Kidney tubule cell (primary cell): ENCODE measurements around the gene TYW1.
A peak's percentile ranks its signal among the peaks of the same experiment; 100 is the strongest.
"Not testable (repeated sequence)": the region's sequence is repeated elsewhere in the genome, so short reads cannot be mapped to it uniquely, and the experiment has no call there.

Experiments used
- DNase-seq: peaks from one replicate; pipeline ENCODE4 v3.0.0-alpha.2; 2018; ENCODE audit warnings: low spot score

Gene TYW1

DNA sequence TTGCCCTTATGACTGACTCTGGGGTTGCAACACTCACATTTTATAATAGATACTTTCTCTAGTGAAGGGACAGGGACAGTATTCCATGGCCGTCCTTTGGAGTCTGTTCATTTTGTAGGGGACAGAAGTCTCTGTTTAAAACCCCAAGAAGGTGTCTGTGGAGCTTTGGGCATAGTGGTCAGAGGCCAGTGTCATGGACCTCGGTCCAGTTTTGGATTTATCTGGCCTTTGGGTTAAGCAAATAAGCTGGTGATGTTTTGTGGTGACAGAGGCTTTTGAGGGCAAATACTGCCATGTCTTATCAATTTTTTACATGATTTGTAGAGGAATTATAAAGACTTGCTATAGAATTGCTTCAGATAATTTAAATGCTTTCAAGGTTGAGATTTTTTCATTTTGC is 50.2 kb downstream of the TYW1 start:
- not testable (repeated sequence) for DNase-seq

DNA sequence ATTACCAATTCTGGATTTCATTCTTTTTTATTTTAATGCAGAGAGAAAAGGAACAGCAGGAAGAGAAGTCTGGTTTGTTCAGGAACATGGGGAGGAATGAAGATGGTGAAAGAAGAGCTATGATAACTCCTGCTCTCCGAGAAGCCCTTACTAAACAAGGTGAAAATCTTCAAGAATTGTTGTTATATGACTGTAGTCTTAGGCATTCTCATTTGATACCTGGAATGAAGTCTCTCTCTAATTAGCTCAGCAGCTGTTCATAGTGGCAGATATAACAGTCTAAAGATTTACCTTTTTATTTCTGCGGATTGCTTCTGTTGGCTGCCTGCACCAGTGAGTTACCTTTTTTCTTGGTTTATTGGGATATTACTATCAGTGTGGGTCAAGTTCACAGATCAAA is 53.3 kb downstream of the TYW1 start:
- not testable (repeated sequence) for DNase-seq

GRCh38 chr7:67052161-67052560 is 55.5 kb downstream of the TYW1 start:
- not testable (repeated sequence) for DNase-seq

- no peak for DNase-seq
Observed at GRCh38 chr7:67056683-67057082, 60.0 kb downstream of the TYW1 start.

- not testable (repeated sequence) for DNase-seq
Observed at GRCh38 chr7:67061321-67061720, 64.7 kb downstream of the TYW1 start.

DNA sequence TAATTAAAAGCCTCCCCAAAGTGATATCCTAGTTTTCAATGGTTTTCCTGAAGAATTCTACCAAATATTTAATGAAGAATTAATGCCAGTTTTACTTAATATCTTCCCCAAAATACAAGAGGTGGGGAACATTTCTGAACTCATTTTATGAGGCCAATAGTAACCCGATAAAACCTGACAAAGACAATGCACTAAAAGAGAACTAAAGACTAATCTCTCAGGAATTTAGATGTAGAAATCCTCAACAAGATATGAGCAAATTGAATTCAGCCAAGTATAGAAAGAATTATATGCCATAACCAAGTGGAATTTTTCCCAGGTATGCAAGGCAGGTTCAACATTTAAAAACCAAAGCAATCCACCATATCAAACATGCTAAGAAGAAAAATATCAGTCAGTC is 66.2 kb downstream of the TYW1 start:
- peak; percentile 15 for DNase-seq

GRCh38 chr7:67066950-67067622 is 70.5 kb downstream of the TYW1 start:
- peak; percentile 49 for DNase-seq

- not testable (repeated sequence) for DNase-seq
Observed at GRCh38 chr7:67076120-67076519, 79.5 kb downstream of the TYW1 start.

DNA sequence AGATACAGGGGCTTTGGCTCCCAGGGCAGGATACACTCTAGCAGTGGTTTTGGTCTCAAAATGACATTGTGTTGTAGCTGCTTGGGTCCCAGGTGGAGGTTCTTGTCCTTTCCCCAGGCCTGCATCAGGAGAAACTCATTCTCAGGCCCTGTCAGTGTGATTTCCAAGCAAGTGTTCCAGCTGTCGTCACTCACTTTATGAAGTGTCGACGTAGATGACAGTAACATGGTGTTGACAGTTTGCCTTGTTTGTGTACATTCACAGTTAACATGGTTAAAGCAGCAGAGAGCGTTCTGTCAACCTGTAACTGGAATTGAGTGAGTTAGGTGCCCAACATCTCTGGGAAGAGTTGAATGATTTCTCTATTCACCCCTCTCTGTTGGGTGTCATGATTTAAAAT is 86.2 kb downstream of the TYW1 start:
- DNase-seq: not testable (repeated sequence)

DNA sequence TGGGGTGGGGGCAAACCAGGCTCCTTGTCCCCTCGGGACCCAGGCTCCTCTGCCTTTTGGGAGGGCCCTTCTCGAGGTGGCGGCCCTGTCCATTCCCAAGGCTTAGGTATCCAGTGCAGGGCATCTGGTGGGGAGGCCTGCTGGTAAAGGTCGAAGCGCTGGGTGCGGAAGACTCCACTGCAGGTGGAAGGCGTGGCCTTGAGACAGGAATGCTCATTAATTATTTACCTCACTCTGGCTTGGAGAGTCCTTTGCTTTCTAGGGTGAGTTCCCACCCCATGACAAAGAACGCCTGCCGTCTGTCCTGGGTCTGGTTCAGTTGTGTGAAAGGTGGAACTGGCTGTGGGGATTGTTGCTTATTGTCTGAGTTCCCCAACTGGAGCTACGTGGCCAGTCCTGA is 92.6 kb downstream of the TYW1 start:
- peak; percentile 47 for DNase-seq

- DNase-seq: not testable (repeated sequence)
Observed at GRCh38 chr7:67091053-67091452, 94.4 kb downstream of the TYW1 start.

DNA sequence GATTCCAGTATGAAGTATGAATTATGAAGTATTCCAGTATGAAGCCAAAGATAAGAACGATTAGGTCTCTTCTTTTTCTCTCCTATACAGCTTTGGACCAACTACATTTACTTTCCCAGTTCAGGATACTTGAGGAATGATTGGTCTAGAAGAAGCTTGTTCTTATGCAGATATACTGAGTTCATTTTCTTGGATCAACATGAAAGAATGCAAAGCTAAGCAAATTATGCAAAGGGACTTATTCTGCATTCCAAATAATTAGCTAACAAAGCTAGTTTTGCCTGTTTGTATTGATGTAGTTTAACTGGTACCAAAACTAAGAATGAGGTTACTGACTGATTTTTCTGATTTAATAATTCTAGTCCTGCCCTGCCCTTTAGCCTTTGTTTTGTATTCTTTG is 101.4 kb downstream of the TYW1 start:
- DNase-seq: not testable (repeated sequence)

- not testable (repeated sequence) for DNase-seq
Observed at GRCh38 chr7:67099406-67099805, 102.8 kb downstream of the TYW1 start.

- not testable (repeated sequence) for DNase-seq
Observed at GRCh38 chr7:67100038-67100437, 103.4 kb downstream of the TYW1 start.

DNA sequence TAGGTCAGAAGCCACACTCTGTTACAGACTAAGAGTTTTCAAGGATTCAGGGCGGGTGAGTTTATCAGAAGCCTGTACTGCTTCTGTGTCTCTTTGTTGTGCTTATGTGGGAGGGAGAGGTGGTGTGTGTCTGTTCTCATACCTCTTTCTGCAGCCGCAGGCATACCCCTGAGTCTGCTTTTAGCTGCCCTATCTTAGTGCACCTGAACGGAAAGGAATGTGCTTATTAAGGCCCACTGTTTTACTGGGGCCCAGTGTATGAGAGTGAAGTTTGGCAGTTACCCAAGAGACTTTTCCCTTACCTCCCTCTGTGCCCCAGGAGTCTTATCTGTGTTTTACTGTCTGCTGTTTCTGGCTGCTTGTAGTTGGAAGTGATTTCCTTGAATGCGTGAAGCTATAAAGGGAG is 104.3 kb downstream of the TYW1 start:
- no peak for DNase-seq

- not testable (repeated sequence) for DNase-seq
Observed at GRCh38 chr7:67104937-67105336, 108.3 kb downstream of the TYW1 start.

DNA sequence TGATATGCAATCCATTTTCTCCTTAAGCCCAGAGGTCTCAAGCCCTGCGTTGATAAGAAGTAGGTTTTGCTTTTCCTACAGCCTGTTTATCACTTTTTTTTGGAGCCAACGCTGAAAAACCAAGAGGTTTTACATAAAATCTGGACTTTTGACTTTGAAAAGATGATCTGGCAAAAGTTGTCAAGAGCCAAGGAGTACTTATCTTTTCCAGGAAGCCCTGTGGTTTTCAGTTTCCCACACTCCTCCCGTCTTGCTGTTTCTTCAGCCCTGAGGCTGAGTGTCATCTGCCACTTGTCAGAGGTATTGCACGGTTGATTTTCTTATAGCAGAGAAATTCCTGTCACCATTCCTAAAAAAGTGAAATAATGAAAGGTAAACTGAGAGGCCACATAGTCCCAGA is 108.7 kb downstream of the TYW1 start:
- DNase-seq: no peak

DNA sequence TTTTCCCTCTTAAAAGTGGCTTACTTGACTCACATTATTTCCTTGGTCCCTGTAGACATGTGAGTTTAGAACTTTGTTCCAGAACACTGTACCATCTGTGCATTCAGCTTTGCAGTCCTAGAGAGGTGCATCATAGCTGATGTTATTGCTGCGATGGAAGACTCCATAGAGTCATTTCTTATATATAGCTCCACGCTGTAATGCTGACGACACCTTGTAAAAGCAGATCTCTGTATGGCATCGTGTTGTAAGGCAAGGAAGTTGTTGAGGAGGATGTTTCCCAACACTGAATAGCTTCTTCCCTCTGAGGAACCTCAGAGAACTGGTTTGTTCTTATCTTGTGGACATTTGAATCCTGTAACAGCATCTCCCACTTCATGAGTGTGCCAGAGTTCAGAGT is 109.6 kb downstream of the TYW1 start:
- not testable (repeated sequence) for DNase-seq

DNA sequence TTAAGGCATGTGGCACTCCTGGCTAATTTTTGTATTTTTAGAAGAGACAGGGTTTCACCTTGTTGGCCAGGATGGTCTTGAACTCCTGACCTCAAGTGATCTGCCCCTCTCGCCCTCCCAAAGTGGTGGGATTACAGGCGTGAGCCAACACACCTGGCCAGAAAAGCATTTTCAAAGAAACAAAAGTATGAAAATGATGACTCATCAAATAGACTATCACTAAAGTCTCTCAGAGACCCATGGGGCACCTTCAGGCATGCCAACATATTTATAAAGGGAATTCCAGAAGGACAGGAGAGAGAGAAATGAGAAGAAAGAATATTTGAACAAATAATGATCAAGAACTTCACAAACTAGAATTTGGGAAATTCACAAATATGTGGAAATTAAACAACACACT is 114.7 kb downstream of the TYW1 start:
- DNase-seq: not testable (repeated sequence)

DNA sequence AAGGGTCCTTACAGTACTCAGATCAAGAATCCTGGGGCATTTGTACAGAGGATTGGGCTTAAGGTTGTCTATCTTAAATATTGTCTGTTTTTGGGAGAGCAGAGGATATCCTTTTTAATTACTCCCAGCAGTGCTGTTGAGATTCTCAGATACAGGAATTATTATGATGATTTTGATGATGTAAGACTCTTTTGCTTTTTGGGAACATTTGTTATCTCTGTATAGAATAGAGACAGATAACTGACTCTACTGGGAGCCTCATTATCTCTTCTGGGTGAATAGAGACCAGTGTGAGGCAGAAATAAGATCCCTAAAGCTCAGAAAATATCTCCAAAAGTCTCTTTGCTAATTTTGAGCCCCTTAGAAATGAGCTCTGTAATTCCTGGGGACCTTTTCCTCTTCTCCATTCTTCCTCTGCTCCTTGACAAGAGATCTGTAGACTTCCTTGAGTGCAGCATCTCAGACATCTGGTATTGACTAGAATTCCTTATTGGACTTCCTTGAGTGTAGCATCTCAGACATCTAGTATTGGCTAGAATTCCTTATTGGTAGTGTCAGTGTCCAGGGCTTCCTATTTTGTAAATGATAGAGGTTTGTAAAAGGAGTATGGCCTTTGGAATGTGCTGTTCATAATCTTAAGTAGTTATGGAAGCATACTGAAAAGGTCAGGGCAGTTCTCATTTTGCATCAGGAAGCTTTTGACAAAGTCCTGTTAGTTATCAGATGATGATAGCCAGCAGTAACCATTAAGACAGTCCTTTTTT is 118.0 kb downstream of the TYW1 start:
- peak; percentile 32 for DNase-seq

DNA sequence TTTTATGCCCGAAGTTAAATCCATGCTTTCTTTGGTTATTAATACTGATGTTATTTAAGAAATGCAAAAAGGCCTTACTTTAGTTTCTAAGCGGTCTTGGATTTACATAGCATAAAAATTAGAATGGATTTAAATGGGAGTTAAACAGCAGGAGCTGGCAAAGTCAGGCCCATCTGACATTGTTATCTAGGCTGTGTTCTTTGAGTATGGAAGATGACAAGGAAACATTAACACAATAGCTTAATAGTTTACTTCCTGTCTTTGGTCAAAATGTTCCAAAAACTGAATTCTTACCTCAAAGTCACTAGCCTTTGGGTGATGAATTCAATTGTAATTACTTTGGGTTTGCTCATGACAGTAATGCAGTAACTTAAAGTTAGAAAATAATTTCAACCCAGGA is 123.9 kb downstream of the TYW1 start:
- DNase-seq: not testable (repeated sequence)

DNA sequence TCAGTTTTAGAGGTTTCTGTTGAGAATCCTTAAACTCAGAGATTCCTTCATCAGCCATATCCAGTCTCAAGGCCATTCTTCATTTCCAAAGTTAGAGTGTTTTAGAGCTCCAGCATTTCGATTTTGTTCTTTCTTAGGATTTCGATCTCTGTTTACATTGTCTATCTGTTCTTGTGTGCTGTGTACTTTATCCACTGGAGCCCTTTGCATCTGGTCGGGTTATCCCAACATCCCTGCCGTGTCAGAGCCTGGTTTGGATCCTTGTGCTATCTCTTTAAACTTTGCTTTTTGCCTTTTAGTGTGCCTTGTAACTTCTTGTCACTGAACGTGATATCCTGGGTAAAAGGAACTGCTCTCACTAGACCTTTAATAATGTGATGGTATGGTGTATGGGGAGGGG is 131.6 kb downstream of the TYW1 start:
- DNase-seq: not testable (repeated sequence)

- DNase-seq: not testable (repeated sequence)
Observed at GRCh38 chr7:67130766-67131165, 134.1 kb downstream of the TYW1 start.
